Muscle of back (tissue), 11 donors: ENCODE data around the gene CDH23. TPM values are rescaled to one million over a fixed set of nuclear protein-coding genes. Genes with fewer than 3 reads are reported as not detected.
A peak's percentile ranks its signal among the peaks of the same experiment; 100 is the strongest.

ENCODE experiments used
- DNase-seq, 3 donors: peaks; one replicate each; pipeline versions ENCODE4 v3.0.0 to v3.0.0-alpha.2; 2013
- polyA plus RNA-seq, 10 donors: library from polyadenylated mRNA; unstranded; fragments of 120-200 nt; gene quantifications; one replicate each; pipeline ENCODE4 v1.2.1, GENCODE V29; 2013; ENCODE audit not compliant: insufficient read length in 10 of 10

Gene CDH23
- polyA plus RNA-seq, 10 donors = 3.1 to 5.7 (median 4.1) TPM

DNA sequence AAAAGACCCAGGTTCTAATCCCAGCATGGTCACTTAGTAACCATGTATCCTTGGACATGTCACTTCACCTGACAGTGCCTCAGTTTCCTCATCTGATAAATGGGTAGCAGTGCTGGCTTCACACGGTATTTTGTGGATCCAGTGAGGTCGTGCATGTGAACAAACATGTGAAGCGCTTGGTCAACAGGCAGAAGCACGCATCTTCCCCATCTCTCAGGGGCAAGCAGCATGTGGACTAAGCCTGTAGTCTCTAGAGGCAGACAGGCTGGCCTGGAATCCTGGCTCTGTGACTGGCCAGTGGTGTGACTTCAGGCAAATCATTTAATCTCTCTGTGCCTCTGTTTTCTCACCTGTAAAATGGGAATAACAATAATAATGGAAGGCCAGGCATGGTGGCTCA lies 207.0 kb downstream of the CDH23 start:
- DNase-seq = no peak

DNA sequence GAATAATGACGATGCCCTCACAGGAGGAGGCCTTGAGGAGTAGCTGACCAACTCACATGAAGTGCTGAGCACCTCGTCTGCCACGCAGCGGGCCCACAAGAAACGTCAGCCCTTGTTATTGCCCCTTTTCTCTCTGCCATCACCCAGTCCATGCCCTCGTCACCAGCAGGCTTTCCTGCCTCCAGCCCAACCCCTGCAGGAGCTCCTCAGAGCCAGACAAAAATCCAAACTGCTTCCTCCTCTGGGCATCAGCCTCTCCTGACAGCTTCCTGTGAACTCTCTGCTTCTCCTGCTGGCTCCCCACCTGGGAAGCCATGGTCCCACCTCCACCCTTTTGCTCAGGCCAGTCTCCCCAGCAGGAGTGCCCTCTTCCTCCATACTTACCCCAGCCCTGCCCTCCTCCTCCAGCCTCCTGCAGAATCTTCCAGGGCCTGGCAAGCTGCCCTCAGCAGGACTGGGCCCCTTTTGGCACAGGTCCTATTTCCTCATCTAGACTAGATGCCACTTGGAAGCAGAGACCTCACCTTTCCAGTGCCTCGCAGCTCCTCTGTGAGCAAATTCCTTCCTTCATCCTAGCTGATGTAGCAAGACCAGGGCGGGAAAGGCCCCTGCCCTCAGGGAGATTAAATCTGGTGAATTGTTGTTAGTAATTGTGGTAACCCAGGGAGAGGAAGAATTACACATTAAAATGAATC lies 207.8 kb downstream of the CDH23 start:
- DNase-seq = no peak

GRCh38 chr10:71605263-71605962 lies 208.7 kb downstream of the CDH23 start:
- no peak for DNase-seq

- no peak for DNase-seq
Measured at GRCh38 chr10:71606257-71607081, 209.7 kb downstream of the CDH23 start.

- DNase-seq = no peak
Measured at GRCh38 chr10:71607082-71607443, 210.3 kb downstream of the CDH23 start.

- DNase-seq = peak; percentile 60 to 84 (median 71)
Measured at GRCh38 chr10:71608819-71609768, 212.4 kb downstream of the CDH23 start.

DNA sequence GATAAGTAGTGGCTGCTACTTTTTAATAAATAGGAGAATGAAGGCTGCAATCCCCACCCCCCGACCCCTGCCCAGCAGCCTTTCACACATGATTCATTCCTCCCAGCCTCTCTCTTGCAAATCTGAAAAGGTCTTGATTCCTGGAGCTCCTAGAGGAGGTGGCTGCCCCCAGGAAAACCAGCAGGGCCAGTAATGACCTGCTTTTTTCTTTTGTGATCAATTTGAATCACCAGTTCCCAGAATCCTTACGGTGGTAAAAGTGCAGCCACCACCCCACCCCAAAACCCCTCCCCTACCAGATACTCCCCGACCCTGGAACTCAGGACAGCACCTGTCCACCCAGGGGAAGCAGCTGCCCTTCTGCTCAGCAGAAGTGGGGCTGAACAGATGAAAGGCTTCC lies 213.9 kb downstream of the CDH23 start:
- no peak for DNase-seq

- no peak for DNase-seq
Measured at GRCh38 chr10:71611131-71611530, 214.4 kb downstream of the CDH23 start.

DNA sequence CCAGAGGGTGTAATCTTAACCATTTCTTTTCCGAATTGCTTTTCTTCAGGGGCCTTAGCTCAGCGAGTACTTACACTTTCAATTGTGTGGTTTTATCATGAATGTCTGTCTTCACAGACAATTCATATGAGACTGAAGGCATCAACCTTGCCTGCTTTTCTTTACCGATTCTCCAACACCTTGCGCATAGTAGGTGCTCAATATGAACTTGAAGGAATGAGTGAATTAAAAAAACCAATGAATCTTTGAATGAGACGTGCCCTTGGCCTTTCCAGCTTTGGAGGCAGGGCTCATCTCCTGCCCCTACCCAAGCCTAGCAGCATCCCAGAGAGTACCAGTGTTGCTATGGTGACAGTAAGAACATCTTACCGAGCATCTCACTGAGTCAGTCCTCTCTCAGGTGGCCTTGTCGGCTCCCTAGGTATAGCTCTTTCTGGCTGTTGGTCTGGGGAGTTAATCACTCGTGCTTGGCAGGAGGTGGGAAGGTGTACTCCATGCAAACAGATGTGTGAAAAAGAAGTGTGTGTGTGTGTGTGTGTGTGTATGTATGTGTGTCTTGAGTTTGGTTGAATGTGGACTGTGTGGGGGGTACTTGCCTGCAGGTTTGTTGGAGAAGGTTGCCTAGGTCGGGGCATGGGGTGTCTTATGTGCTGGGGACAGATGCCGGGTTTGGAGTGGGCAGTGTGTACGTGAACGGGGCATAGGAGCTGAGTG lies 215.1 kb downstream of the CDH23 start:
- DNase-seq = no peak

GRCh38 chr10:71613261-71613777 lies 216.6 kb downstream of the CDH23 start:
- DNase-seq = no peak

DNA sequence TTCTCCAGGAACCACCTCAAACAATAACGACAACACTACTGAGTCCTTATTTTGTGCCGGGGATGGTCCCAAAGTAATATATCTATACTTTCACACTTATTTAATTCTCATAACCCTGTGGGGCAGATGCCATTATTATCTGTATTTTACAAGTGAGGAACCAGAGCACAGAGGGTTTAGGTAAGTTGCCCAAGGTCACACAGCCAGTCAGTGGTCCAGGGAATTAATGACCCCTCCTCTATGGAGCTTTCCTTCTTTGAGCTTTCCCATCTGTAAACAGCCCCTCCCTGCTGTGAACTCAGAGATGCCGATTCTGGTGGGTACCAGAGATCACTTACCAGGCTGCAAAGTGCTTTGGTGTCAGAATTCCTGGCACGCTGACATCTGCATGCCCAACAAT lies 217.2 kb downstream of the CDH23 start:
- DNase-seq = no peak

- no peak for DNase-seq
Measured at GRCh38 chr10:71614946-71615345, 218.2 kb downstream of the CDH23 start.

DNA sequence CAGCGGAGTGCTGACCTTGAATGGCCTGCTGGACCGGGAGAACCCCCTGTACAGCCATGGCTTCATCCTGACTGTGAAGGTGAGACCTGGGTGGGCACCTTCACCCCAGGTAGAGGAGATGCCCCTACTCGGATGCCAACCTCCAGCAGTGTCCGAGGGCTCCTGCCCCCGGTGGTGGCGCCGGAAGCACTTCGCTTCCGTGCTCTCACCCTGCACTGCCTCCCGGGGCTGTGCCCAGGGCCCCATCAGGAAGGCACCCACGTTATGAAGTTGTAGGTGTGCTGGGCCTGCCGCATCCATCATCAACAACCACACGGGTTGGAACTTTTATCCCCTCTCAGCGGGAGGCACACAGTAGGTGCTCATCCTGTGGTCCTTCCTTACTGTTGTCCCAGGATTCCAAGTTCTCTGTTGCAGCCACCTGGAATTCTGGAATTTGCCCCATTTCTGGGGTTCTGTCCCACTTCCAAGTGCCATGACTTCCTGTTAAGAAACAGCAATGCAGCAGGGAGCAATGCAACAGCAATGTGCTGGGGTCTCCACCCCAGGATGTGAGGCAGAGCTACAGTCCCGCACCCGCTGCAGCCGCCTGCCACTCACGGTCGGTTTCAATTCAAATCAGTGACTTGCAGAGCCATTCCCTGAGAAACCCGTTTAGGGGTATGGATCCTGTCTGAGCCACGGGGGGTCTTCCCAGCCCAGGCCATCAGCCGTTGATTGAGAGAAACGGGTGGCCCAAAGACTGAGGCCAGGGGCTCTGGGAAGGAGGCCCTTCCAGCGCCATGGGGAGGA lies 219.0 kb downstream of the CDH23 start:
- no peak for DNase-seq

- DNase-seq = no peak
Measured at GRCh38 chr10:71616817-71617654, 220.3 kb downstream of the CDH23 start.

DNA sequence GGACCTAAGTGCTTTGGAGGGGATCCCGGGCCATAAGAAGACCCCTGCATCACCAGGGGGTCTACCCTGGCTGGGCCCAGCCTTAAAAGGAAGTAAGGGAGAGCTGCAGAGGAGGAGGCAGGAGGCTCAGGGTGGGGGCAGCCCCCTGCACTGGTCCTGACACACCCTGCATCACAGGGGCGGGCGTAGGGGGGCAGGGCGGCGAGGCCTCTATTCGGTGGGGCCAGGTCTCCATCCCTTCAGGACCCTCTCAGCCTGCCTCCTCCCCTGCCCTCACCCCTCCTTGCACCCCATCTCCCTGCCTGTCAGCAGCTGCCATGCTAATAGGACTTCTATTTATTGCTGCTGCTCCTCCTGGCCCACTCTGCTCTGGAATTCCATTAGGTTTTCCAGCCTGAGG lies 221.5 kb downstream of the CDH23 start:
- DNase-seq = no peak

GRCh38 chr10:71618598-71618997 lies 221.9 kb downstream of the CDH23 start:
- DNase-seq = no peak

GRCh38 chr10:71620642-71621041 lies 223.9 kb downstream of the CDH23 start:
- DNase-seq = no peak

DNA sequence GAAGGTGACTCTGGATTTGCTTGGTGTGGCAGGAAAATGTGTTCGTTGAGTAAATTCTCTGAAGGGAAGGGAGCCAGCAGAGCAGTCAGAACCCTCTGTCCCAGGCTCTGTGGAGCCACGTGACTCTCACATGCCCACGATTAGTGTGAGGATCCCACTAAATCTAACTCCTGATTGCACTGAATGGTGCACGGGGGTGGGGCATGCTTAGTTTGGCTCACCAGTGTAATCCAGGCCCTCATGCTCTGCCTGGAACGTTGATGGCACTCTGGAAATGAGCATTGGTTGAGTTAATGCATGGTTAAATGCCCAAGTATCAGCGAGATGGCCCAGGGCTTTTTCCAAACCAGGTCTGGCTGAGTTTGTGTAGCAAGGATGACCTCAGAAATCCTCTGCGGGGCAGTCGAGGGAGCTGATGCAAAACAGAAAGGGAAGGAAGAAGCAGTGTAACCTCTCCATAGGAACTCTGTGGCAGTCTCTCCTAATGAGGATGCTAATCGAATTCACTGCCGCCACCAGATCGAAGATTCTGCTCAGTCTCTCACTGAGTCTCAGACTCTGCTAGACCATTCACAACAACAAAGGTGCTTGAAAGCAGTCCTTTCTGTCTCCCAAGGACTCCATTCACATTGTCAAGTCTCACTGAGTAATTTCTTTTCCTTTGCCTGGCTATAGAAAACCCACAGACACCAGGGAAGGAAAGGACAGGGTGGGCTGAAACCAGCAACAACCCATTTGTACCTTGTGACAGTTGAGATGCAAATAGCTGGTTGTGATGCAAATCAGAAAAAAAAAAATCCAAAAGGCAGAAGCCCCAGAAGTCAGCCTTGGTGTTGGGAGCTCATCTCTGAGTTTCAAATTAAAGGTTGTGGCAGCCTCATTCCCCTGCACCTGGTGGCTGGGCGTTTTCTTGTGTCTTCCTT lies 224.8 kb downstream of the CDH23 start:
- no peak for DNase-seq
